OCI-LY1 (cell line): Measurements from ENCODE around the gene FAM167B.

ENCODE experiments used
- H2AFZ ChIP-seq: fragments of 200-600 bp; sonication (generic), shearing (Covaris generic); 2 replicates; pipeline ENCODE4 v1.6.0; 2014; ENCODE audit warnings: antibody characterized with exemption, mild to moderate bottlenecking, low read length
- H3F3A ChIP-seq: fragments of 200-600 bp; sonication (generic), shearing (Covaris generic); 2 replicates; pipeline ENCODE4 v1.6.0; 2014; ENCODE audit warnings: mild to moderate bottlenecking, antibody characterized with exemption, low read length, moderate library complexity; ENCODE audit not compliant: insufficient read depth
- H3K27ac ChIP-seq: fragments of 200-600 bp; sonication (generic); 2 replicates; pipeline ENCODE4 v1.5.1; 2014; ENCODE audit warnings: low read length, mixed run types, mild to moderate bottlenecking, low read depth; ENCODE audit not compliant: poor library complexity, severe bottlenecking
- H3K27me3 ChIP-seq: fragments of 200-600 bp; sonication (generic); 2 replicates; pipeline ENCODE4 v1.6.0; 2014; ENCODE audit warnings: antibody characterized with exemption, mild to moderate bottlenecking, low read length, moderate library complexity; ENCODE audit not compliant: insufficient read depth
- H3K36me3 ChIP-seq: fragments of 200-600 bp; sonication (generic); 2 replicates; pipeline ENCODE4 v1.6.1; 2014; ENCODE audit warnings: mild to moderate bottlenecking, antibody characterized with exemption, low read length, moderate library complexity, mixed read lengths; ENCODE audit not compliant: insufficient read depth
- H3K4me1 ChIP-seq: fragments of 200-600 bp; sonication (generic); 2 replicates; pipeline ENCODE4 v1.5.1; 2014; ENCODE audit warnings: mild to moderate bottlenecking, low read length, moderate library complexity; ENCODE audit not compliant: insufficient read depth, severe bottlenecking
- H3K4me2 ChIP-seq: fragments of 200-600 bp; sonication (generic), shearing (Covaris generic); 2 replicates; pipeline ENCODE4 v1.6.1; 2014; ENCODE audit warnings: low read length
- H3K4me3 ChIP-seq: fragments of 200-600 bp; sonication (generic); 2 replicates; pipeline ENCODE4 v1.5.1; 2014; ENCODE audit warnings: low read length, low read depth, mild to moderate bottlenecking, mixed read lengths; ENCODE audit not compliant: poor library complexity, severe bottlenecking
- H3K79me2 ChIP-seq: fragments of 200-600 bp; shearing (Covaris generic); 2 replicates; pipeline ENCODE4 v1.6.1; 2016; ENCODE audit warnings: mixed run types, low read length, mixed read lengths; ENCODE audit not compliant: insufficient read depth
- H3K9ac ChIP-seq: fragments of 200-600 bp; sonication (generic), shearing (Covaris generic); 2 replicates; pipeline ENCODE4 v1.6.1; 2014; ENCODE audit warnings: mild to moderate bottlenecking, low read length, mixed read lengths
- H3K9me2 ChIP-seq: fragments of 200-600 bp; sonication (generic), shearing (Covaris generic); 2 replicates; pipeline ENCODE4 v1.6.1; 2014; ENCODE audit warnings: low read depth, mild to moderate bottlenecking, low read length, mixed read lengths
- H3K9me3 ChIP-seq: fragments of 200-600 bp; shearing (Covaris generic); 2 replicates; pipeline ENCODE4 v1.6.1; 2014; ENCODE audit warnings: low read length, mixed read lengths
- H4K20me1 ChIP-seq: fragments of 200-600 bp; sonication (generic), shearing (Covaris generic); 2 replicates; pipeline ENCODE4 v1.6.0; 2016; ENCODE audit warnings: mild to moderate bottlenecking, low read length; ENCODE audit not compliant: insufficient read depth
- CTCF ChIP-seq: fragments of 200-600 bp; sonication (generic), shearing (Covaris generic); IDR thresholded peaks from 2 replicates; pipeline ENCODE4 v1.5.1; 2017; ENCODE audit warnings: mild to moderate bottlenecking, antibody characterized with exemption, low read length, moderate library complexity, mixed read lengths
- EZH2 ChIP-seq: fragments of 200-600 bp; sonication (generic), shearing (Covaris generic); IDR thresholded peaks from 2 replicates; pipeline ENCODE4 v1.8.0; 2017; ENCODE audit warnings: borderline replicate concordance, mixed run types, mild to moderate bottlenecking, antibody characterized with exemption, low read length, moderate library complexity, mixed read lengths

Gene FAM167B

GRCh38 chr1:32221581-32221979, 25.4 kb upstream of the FAM167B start:
- H3K9ac ChIP-seq: peak overlapping the region; percentile 84
- no peak for TF ChIP-seq EZH2
- TF ChIP-seq CTCF: no peak
- H3K27ac ChIP-seq: peak overlapping the region; percentile 73
- H3F3A ChIP-seq: no peaks in the 10 kb centered on the region
- no peaks in the 10 kb centered on the region for H4K20me1 ChIP-seq
- H3K9me2 ChIP-seq: no peaks in the 10 kb centered on the region
- peaks cover 15% of the 10 kb centered on the region for H3K79me2 ChIP-seq
- H3K27me3 ChIP-seq: no peaks in the 10 kb centered on the region
- H3K4me1 ChIP-seq: peaks cover 31% of the 10 kb centered on the region
- peak overlapping the region; percentile 62 for H3K4me2 ChIP-seq
- H3K9me3 ChIP-seq: no peaks in the 10 kb centered on the region
- peak overlapping the region; percentile 84 for H3K4me3 ChIP-seq
- H2AFZ ChIP-seq: no peak overlapping the region
- peaks cover 32% of the 10 kb centered on the region for H3K36me3 ChIP-seq

GRCh38 chr1:32221980-32222755, 24.9 kb upstream of the FAM167B start, which contains the start of the genes EIF3I and TMEM234:
Gene EIF3I (plus strand): TSS chr1:32222407. CDS start chr1:32222442, 35 bp downstream.
Gene TMEM234 (minus strand): TSS chr1:32222353. CDS start chr1:32222322, 31 bp downstream.
- Histone ChIP-seq H3K4me1 (peaks cover 31% of the 10 kb centered on the region), H3K4me3 (peak within 1 kb of the TSS; percentile 84), H3K27ac (peak within 1 kb of the TSS; percentile 73), H3K9me3 (no peaks in the 10 kb centered on the region), H3K36me3 (peaks cover 28% of the 10 kb centered on the region), H3K27me3 (no peaks in the 10 kb centered on the region), H3K4me2 (peak within 1 kb of the TSS; percentile 62), H2AFZ (no peak within 1 kb of the TSS), H4K20me1 (no peaks in the 10 kb centered on the region), H3K9ac (peak within 1 kb of the TSS; percentile 84), H3K9me2 (no peaks in the 10 kb centered on the region), H3K79me2 (peaks cover 15% of the 10 kb centered on the region), H3F3A (no peaks in the 10 kb centered on the region)
- TF ChIP-seq CTCF (no peak), EZH2 (no peak)

GRCh38 chr1:32223683-32224082, 23.3 kb upstream of the FAM167B start:
- peak overlapping the region; percentile 62 for H3K4me2 ChIP-seq
- H3K27ac ChIP-seq: no peak overlapping the region
- H3K27me3 ChIP-seq: no peaks in the 10 kb centered on the region
- peak overlapping the region; percentile 84 for H3K4me3 ChIP-seq
- H3K79me2 ChIP-seq: peaks cover 15% of the 10 kb centered on the region
- peaks cover 43% of the 10 kb centered on the region for H3K36me3 ChIP-seq
- H4K20me1 ChIP-seq: no peaks in the 10 kb centered on the region
- TF ChIP-seq EZH2 (no peak), CTCF (no peak)
- no peaks in the 10 kb centered on the region for H3K9me3 ChIP-seq
- peaks cover 31% of the 10 kb centered on the region for H3K4me1 ChIP-seq
- H3K9ac ChIP-seq: peak overlapping the region; percentile 84; the same call in 1 of the 2 replicates
- H3F3A ChIP-seq: no peaks in the 10 kb centered on the region
- no peaks in the 10 kb centered on the region for H3K9me2 ChIP-seq
- H2AFZ ChIP-seq: no peak overlapping the region
